Mesenchymal stem cell (in vitro differentiated cells and primary cell): ENCODE measurements around the gene RFX2.
A peak's percentile ranks its signal among the peaks of the same experiment; 100 is the strongest.

Source experiments
- DNase-seq: peaks from one replicate; pipeline ENCODE4 v3.0.0-alpha.2; 2013
- H2AFZ ChIP-seq: one replicate; pipeline ENCODE4 v1.6.1; 2013; ENCODE audit warnings: low read depth, mild to moderate bottlenecking, control low read depth, inconsistent platforms, low read length, moderate library complexity
- H2AK5ac ChIP-seq: 2 replicates; pipeline ENCODE4 v1.6.1; 2013; ENCODE audit warnings: low read length, moderate library complexity, mild to moderate bottlenecking, inconsistent platforms; ENCODE audit not compliant: severe bottlenecking
- H2BK120ac ChIP-seq: one replicate; pipeline ENCODE4 v1.6.1; 2013; ENCODE audit warnings: low read depth, mild to moderate bottlenecking, inconsistent platforms, low read length, moderate library complexity
- H2BK12ac ChIP-seq, 2 experiments: one replicate each; pipeline ENCODE4 v1.6.1; 2013; ENCODE audit warnings: inconsistent platforms in 2 of 2, low read length in 2 of 2, mild to moderate bottlenecking in 2 of 2, moderate library complexity in 2 of 2, control low read depth in 1 of 2
- H2BK15ac ChIP-seq: one replicate; pipeline ENCODE4 v1.6.1; 2013; ENCODE audit warnings: mild to moderate bottlenecking, low read depth, inconsistent platforms; ENCODE audit not compliant: poor library complexity, severe bottlenecking
- H2BK5ac ChIP-seq: 2 replicates; pipeline ENCODE4 v1.6.1; 2013; ENCODE audit warnings: low read depth, mild to moderate bottlenecking, low read length, control low read depth, inconsistent platforms; ENCODE audit not compliant: poor library complexity, severe bottlenecking
- H3K14ac ChIP-seq, 2 experiments: one replicate each; pipeline ENCODE4 v1.6.1; 2013; ENCODE audit warnings: inconsistent platforms in 2 of 2, low read length in 2 of 2, control low read depth in 1 of 2, mild to moderate bottlenecking in 1 of 2, moderate library complexity in 1 of 2
- H3K18ac ChIP-seq, 2 experiments: one replicate each; pipeline ENCODE4 v1.6.1; 2013; ENCODE audit warnings: inconsistent platforms in 2 of 2, low read length in 2 of 2, control low read depth in 1 of 2, low read depth in 1 of 2, mild to moderate bottlenecking in 1 of 2
- H3K23ac ChIP-seq, 2 experiments: one replicate each; pipeline ENCODE4 v1.6.1; 2013; ENCODE audit warnings: inconsistent platforms in 2 of 2, low read length in 2 of 2, mild to moderate bottlenecking in 2 of 2, moderate library complexity in 2 of 2, control low read depth in 1 of 2
- H3K27ac ChIP-seq: 2 replicates; pipeline ENCODE4 v1.5.1; 2013; ENCODE audit warnings: mild to moderate bottlenecking, moderate library complexity, low read length, control low read depth, inconsistent platforms; ENCODE audit not compliant: poor library complexity, severe bottlenecking
- H3K27me3 ChIP-seq, 2 experiments: 2 replicates each; pipeline versions ENCODE4 v1.6.1 to v1.7.0; 2013; ENCODE audit warnings: low read length in 2 of 2, mild to moderate bottlenecking in 2 of 2, moderate library complexity in 2 of 2, control low read depth in 1 of 2, inconsistent platforms in 1 of 2; ENCODE audit not compliant: control insufficient read depth in 1 of 2, insufficient read depth in 1 of 2
- H3K36me3 ChIP-seq, 2 experiments: 2 replicates each; pipeline versions ENCODE4 v1.6.1 to v1.7.0; 2013; ENCODE audit warnings: low read length in 2 of 2, control low read depth in 1 of 2, inconsistent platforms in 1 of 2, low read depth in 1 of 2, mild to moderate bottlenecking in 1 of 2; ENCODE audit not compliant: insufficient read depth in 2 of 2, control insufficient read depth in 1 of 2
- H3K4ac ChIP-seq, 2 experiments: one replicate each; pipeline ENCODE4 v1.6.1; 2013; ENCODE audit warnings: inconsistent platforms in 2 of 2, low read length in 2 of 2, mild to moderate bottlenecking in 2 of 2, moderate library complexity in 2 of 2, control low read depth in 1 of 2, low read depth in 1 of 2
- H3K4me1 ChIP-seq: 2 replicates; pipeline ENCODE4 v1.6.1; 2013; ENCODE audit warnings: low read depth, low read length, control low read depth; ENCODE audit not compliant: control insufficient read depth, insufficient read depth
- H3K4me2 ChIP-seq: 2 replicates; pipeline ENCODE4 v1.6.1; 2013; ENCODE audit warnings: low read length, mild to moderate bottlenecking, inconsistent platforms; ENCODE audit not compliant: poor library complexity, severe bottlenecking
- H3K4me3 ChIP-seq, 2 experiments: 2 replicates each; pipeline versions ENCODE4 v1.5.1 to v1.7.0; 2013; ENCODE audit warnings: low read length in 2 of 2, mild to moderate bottlenecking in 2 of 2, control low read depth in 1 of 2, low read depth in 1 of 2; ENCODE audit not compliant: insufficient read depth in 1 of 2
- H3K79me1 ChIP-seq: replicated peaks from 2 replicates; pipeline ENCODE4 v1.6.1; 2013; ENCODE audit warnings: mild to moderate bottlenecking, control low read depth, low read length, inconsistent platforms; ENCODE audit not compliant: poor library complexity, severe bottlenecking
- H3K9ac ChIP-seq: 2 replicates; pipeline ENCODE4 v1.7.0; 2013; ENCODE audit warnings: mild to moderate bottlenecking, low read length, moderate library complexity
- H3K9me3 ChIP-seq: 2 replicates; pipeline ENCODE4 v1.7.0; 2013; ENCODE audit warnings: mild to moderate bottlenecking, low read length; ENCODE audit not compliant: control insufficient read depth
- H4K8ac ChIP-seq: one replicate; pipeline ENCODE4 v1.6.1; 2013; ENCODE audit warnings: inconsistent platforms, mild to moderate bottlenecking, low read length, moderate library complexity
- H4K91ac ChIP-seq: one replicate; pipeline ENCODE4 v1.6.1; 2013; ENCODE audit warnings: mild to moderate bottlenecking, low read length, inconsistent platforms
- WGBS: methylation state at CpG from one replicate; pipeline ENCODE4 v1.1.7; 2013; ENCODE audit warnings: mixed read lengths; 5-methylcytosine and 5-hydroxymethylcytosine counted together

The RFX2 gene

GRCh38 chr19:6060600-6061375, 49.5 kb downstream of the RFX2 start:
- WGBS: 66% methylated on average over 21 of the region's 21 CpGs
- H3K9ac ChIP-seq: peak overlapping the region; percentile 43

GRCh38 chr19:6059988-6060599, 50.2 kb downstream of the RFX2 start:
- peaks cover 14% of the 10 kb centered on the region for H3K4me1 ChIP-seq
- H3K4ac ChIP-seq: no peak overlapping the region
- H2BK5ac ChIP-seq: no peak overlapping the region
- no peaks in the 10 kb centered on the region for H3K27me3 ChIP-seq
- H2BK15ac ChIP-seq: no peak overlapping the region
- H3K27ac ChIP-seq: no peak overlapping the region
- H2BK120ac ChIP-seq: no peak overlapping the region
- 93% methylated on average over 4 of the region's 4 CpGs for WGBS
- H4K91ac ChIP-seq: no peak overlapping the region
- no peak overlapping the region for H3K4me2 ChIP-seq
- H3K9me3 ChIP-seq: no peaks in the 10 kb centered on the region
- no peak overlapping the region for H2AK5ac ChIP-seq
- no peak overlapping the region for H3K9ac ChIP-seq
- no peak overlapping the region for H4K8ac ChIP-seq
- H3K79me1 ChIP-seq: peaks cover 16% of the 10 kb centered on the region
- no peak overlapping the region for H3K18ac ChIP-seq
- no peak overlapping the region for H3K4me3 ChIP-seq
- DNase-seq: no peak
- H3K23ac ChIP-seq: no peak overlapping the region
- H2BK12ac ChIP-seq: no peak overlapping the region
- no peak overlapping the region for H2AFZ ChIP-seq
- no peaks in the 10 kb centered on the region for H3K36me3 ChIP-seq
- H3K14ac ChIP-seq: no peak overlapping the region

More at GRCh38 chr19:6060600-6061375, 49.5 kb downstream of the RFX2 start:
- H4K91ac ChIP-seq: peak overlapping the region; percentile 7
- H2BK120ac ChIP-seq: no peak overlapping the region
- H3K4me3 ChIP-seq: peak overlapping the region in 1 of 2 experiments; percentile 26
- no peak for DNase-seq
- H2BK12ac ChIP-seq: no peak overlapping the region
- no peaks in the 10 kb centered on the region for H3K9me3 ChIP-seq
- H2BK5ac ChIP-seq: no peak overlapping the region
- H2AK5ac ChIP-seq: no peak overlapping the region
- H2AFZ ChIP-seq: no peak overlapping the region
- peaks cover 14% of the 10 kb centered on the region for H3K4me1 ChIP-seq
- H3K27ac ChIP-seq: no peak overlapping the region
- no peak overlapping the region for H3K23ac ChIP-seq
- H3K27me3 ChIP-seq: no peaks in the 10 kb centered on the region
- no peak overlapping the region for H3K4me2 ChIP-seq
- H3K14ac ChIP-seq: no peak overlapping the region
- peak overlapping the region; percentile 30 for H2BK15ac ChIP-seq
- H3K4ac ChIP-seq: no peak overlapping the region
- H3K18ac ChIP-seq: peak overlapping the region; percentile 9 to 42
- peaks cover 16% of the 10 kb centered on the region for H3K79me1 ChIP-seq
- no peak overlapping the region for H4K8ac ChIP-seq
- H3K36me3 ChIP-seq: no peaks in the 10 kb centered on the region

DNA sequence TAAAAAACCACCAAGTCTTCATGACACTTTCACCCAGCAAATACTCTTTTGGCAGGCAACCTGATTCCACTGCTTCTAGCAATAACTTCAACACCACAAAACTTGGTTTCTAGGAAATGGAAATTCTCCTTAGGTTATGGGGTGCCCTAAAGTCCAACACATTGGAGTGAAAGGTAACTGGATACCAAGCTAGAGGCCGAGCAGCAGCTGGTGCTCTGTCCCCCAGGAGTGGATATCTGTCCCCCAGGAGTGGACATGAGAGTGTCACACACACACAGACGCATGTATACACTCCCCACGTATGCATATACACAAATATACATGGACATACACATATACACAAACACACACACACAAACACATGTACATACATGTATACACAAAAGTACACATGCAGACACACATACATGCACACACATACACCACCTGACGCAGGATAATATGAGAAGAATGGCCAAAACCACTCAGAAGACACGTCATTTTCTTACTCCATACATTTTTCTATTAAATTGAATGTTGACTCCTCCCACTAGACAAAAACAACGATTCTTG, 50.8 kb downstream of the RFX2 start:
- no peak overlapping the region for H4K91ac ChIP-seq
- H3K4me3 ChIP-seq: no peak overlapping the region
- no peaks in the 10 kb centered on the region for H3K27me3 ChIP-seq
- no peak overlapping the region for H2BK12ac ChIP-seq
- no peak overlapping the region for H3K18ac ChIP-seq
- H3K4me2 ChIP-seq: no peak overlapping the region
- no peak overlapping the region for H2AFZ ChIP-seq
- H2BK120ac ChIP-seq: no peak overlapping the region
- H3K9me3 ChIP-seq: no peaks in the 10 kb centered on the region
- H3K4ac ChIP-seq: no peak overlapping the region
- H3K27ac ChIP-seq: no peak overlapping the region
- H3K4me1 ChIP-seq: peaks cover 13% of the 10 kb centered on the region
- H3K9ac ChIP-seq: no peak overlapping the region
- 96% methylated on average over 6 of the region's 6 CpGs for WGBS
- no peaks in the 10 kb centered on the region for H3K36me3 ChIP-seq
- no peak for DNase-seq
- peak overlapping the region; percentile 9 for H2BK15ac ChIP-seq
- no peak overlapping the region for H2BK5ac ChIP-seq
- H3K23ac ChIP-seq: no peak overlapping the region
- no peak overlapping the region for H2AK5ac ChIP-seq
- H3K79me1 ChIP-seq: peaks cover 16% of the 10 kb centered on the region
- H4K8ac ChIP-seq: no peak overlapping the region
- no peak overlapping the region for H3K14ac ChIP-seq

DNA sequence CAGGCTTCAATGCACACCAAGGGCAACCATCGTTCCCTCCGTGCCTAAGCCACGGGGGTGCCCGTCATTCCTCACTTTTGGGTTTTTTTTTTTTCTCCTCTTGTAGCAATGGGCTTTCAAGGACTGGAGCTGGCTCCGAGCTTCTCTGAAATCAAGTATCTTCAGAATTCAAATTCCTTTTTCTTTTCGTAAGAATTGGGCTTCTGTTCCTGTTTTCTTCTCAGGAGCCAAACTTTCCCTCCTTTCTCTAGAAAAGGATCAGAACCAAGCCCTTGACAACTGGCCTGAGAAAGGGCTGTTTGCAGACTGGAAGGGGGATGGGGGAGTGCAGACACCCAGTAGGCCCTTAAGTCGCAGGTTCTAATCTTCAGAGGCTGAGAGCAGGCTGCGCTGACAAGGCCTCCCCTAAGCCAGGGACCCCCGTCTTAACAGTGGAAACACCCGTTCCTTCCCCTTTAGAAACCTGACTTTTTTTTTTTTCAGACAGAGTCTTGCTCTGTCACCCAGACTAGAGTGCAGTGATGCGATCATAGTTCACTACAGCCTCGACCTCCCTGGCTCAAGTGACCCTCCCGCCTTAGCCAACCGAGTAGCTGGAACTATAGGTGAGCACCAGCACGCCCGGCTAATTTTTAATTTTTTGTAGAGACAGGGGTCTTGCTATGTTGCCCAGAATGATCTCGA, 51.6 kb downstream of the RFX2 start:
- Histone ChIP-seq H3K9ac (peak overlapping the region; percentile 92), H4K91ac (no peak overlapping the region), H3K27ac (no peak overlapping the region), H2AK5ac (no peak overlapping the region), H3K9me3 (no peaks in the 10 kb centered on the region), H2BK5ac (no peak overlapping the region), H2BK15ac (no peak overlapping the region), H3K27me3 (no peaks in the 10 kb centered on the region), H2BK12ac (no peak overlapping the region), H4K8ac (no peak overlapping the region), H3K36me3 (no peaks in the 10 kb centered on the region), H3K79me1 (peaks cover 13% of the 10 kb centered on the region), H2AFZ (no peak overlapping the region), H3K4ac (peak overlapping the region in 1 of 2 experiments; percentile 91), H3K18ac (peak overlapping the region in 1 of 2 experiments; percentile 24), H3K4me2 (no peak overlapping the region), H2BK120ac (peak overlapping the region; percentile 29), H3K23ac (no peak overlapping the region), H3K4me1 (peaks cover 9% of the 10 kb centered on the region), H3K4me3 (no peak overlapping the region), H3K14ac (no peak overlapping the region)
- DNase-seq: no peak
- 96% methylated on average over 17 of the region's 17 CpGs for WGBS
